ENCODE measurements around the gene RIN3. TPM values are rescaled to one million over a fixed set of nuclear protein-coding genes. Genes with fewer than 3 reads are reported as not detected.

RIN3 gene
- total RNA-seq, 2 experiments from 2014 or later = 76.1 to 122 TPM

DNA sequence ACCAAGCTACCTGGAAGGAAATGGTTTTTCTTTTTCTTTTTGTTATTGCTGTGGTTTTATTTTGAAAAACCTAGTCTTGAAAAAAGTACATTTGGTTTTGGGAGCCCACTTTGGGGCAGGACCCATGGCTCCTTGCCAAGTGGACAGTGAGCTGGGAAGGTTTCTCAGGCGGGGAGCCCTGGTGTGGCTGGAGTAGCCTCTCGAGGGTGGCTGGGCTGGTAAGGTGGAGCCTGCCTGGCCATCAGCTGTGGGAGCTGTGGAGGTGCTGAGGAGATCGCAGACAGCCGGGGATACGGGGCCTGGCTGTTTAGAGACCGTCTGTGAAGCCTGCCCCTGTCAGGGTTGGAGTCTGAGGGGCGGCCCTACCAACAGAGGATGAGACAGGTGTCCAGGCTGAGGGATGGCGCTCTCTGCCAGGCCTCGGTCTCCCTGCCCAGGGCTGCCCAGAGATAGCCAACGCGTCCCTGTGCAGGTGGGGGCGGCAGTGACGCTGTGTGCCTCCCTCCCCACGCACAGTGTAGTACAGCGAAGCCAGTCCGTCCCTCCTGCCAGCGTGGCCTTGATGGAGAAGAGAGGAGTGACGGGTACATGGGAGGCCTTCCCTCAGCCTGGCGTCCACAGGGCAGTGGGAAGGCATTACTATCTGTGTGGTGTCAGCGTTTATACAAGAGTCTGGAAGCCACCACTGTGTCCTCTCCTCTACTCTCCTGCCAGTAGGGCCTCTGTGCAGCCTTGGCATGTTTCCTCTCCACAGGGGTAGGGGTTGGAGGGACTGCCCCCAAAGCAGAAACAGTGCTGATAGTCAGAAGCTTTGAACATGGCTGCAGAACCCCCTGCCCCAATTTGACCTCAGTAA is 5.9 kb downstream of the RIN3 start:
- CTCF ChIA-PET = interaction anchor here (0.9 to 3.3 kb wide), 5 partner anchors 9 to 94 kb away, joined by 3 to 13 read pairs (median 3); no protein-coding TSS in a partner anchor
- Mint-ChIP-seq H3K27ac (peak overlapping the region; percentile 93), H3K36me3 (peaks cover 37% of the 10 kb centered on the region), H3K27me3 (no peaks in the 10 kb centered on the region), H3K4me1 (peaks cover 92% of the 10 kb centered on the region), H3K4me3 (peak overlapping the region; percentile 34), H3K9me3 (ENCODE audit: low read depth) (peaks cover 3% of the 10 kb centered on the region)
- DNase-seq (no peak), ATAC-seq (peak; percentile 40)

DNA sequence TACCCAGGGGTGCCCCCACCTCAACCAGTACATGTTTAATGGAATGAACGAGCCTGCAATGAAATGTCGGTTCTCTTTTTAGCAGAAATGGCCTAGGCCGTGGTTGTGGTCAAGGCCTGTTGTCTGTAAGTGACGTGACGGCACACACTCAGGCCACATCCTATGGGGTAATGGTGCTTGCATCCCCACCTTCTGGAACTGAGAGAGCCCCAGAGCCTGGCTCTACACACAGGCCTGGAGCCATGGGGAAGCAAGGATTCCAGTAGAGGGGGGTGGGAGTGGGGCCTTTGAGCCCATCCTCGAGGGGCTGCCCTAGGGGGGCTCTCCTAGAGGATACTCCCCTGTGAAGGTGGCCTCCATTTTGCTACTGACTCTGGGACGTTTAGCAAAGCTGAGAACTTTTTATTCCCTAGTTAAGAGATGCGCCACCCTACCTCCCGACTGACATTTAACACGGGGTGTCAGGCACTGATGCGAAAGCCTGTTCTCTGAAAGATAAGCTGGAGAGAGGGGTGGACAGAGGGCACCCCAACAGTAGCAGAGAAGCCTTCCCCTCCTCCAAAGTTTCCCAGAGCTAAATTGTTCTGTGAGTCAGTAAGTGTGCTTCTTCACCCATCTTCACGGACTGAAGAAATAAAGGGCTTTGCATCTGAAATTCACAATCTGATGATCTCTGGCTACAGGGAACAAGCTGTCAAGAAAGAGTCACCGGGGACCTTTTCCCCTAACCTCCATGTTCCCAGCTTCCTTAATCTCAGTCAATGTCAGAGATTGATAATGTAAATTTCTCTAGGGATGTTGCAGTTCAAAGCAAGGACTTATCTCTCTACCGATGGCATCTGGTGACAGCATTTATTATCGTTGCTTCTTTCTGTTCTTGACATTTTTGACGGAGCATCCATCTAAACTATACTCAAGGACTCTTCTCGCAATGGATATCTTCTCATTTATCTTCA is 6.8 kb downstream of the RIN3 start:
- peak overlapping the region; percentile 34 for H3K4me3 Mint-ChIP-seq

GRCh38 chr14:92521058-92521415 is 7.5 kb downstream of the RIN3 start:
- CTCF ChIA-PET = no interaction called here
- Mint-ChIP-seq H3K27me3 (no peaks in the 10 kb centered on the region), H3K9me3 (ENCODE audit: low read depth) (peaks cover 3% of the 10 kb centered on the region), H3K4me3 (no peak overlapping the region), H3K27ac (peak overlapping the region; percentile 48), H3K4me1 (peaks cover 91% of the 10 kb centered on the region), H3K36me3 (peaks cover 32% of the 10 kb centered on the region)
- DNase-seq = no peak
- no peak for ATAC-seq

More for the DNA sequence above, 6.8 kb downstream of the RIN3 start:
- CTCF ChIA-PET = interaction anchor here (0.9 to 1.6 kb wide), 2 partner anchors 10 to 13 kb away, joined by 3 to 4 read pairs; no protein-coding TSS in a partner anchor
- Mint-ChIP-seq H3K36me3 (peaks cover 35% of the 10 kb centered on the region), H3K27ac (peak overlapping the region; percentile 93), H3K27me3 (no peaks in the 10 kb centered on the region), H3K4me1 (peaks cover 97% of the 10 kb centered on the region), H3K9me3 (ENCODE audit: low read depth) (peaks cover 3% of the 10 kb centered on the region)
- peak; percentile 87 for DNase-seq
- peak; percentile 63 for ATAC-seq

DNA sequence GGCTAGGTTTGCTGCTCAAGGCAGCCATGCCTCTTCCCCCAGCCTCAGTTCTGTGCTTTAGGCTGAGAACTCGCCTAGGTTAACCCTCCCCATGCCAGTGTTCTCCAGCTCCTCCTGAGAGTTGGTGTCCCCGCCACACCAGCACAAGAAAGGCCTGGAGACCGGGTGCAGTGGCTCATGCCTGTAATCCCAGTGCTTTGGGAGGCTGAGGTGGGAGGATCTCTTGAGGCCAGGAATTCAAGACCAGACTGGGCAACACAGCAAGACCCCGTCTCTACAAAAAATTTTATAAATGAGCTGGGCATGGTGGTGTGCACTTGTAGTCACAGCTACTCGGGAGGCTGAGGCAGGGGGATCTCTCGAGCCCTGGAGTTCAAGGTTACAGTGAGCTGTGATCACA is 10.2 kb downstream of the RIN3 start:
- CTCF ChIA-PET = interaction anchor here (1.3 to 1.4 kb wide), 4 partner anchors 11 to 389 kb away, joined by 3 to 4 read pairs (median 3); no protein-coding TSS in a partner anchor
- Mint-ChIP-seq H3K27me3 (no peaks in the 10 kb centered on the region), H3K27ac (peak overlapping the region; percentile 68), H3K4me3 (no peak overlapping the region), H3K9me3 (ENCODE audit: low read depth) (peaks cover 3% of the 10 kb centered on the region), H3K4me1 (peaks cover 80% of the 10 kb centered on the region), H3K36me3 (peaks cover 34% of the 10 kb centered on the region)
- ATAC-seq (no peak), DNase-seq (no peak)

GRCh38 chr14:92524602-92525185 is 11.1 kb downstream of the RIN3 start:
- ATAC-seq = peak; percentile 11
- Mint-ChIP-seq H3K9me3 (ENCODE audit: low read depth) (peaks cover 3% of the 10 kb centered on the region), H3K36me3 (peaks cover 38% of the 10 kb centered on the region), H3K27ac (peak overlapping the region; percentile 68), H3K4me1 (peaks cover 77% of the 10 kb centered on the region), H3K27me3 (no peaks in the 10 kb centered on the region), H3K4me3 (no peak overlapping the region)
- CTCF ChIA-PET = interaction anchor here (1.3 kb wide), 2 partner anchors 10 to 46 kb away, joined by 3 to 4 read pairs; no protein-coding TSS in a partner anchor
- no peak for DNase-seq

DNA sequence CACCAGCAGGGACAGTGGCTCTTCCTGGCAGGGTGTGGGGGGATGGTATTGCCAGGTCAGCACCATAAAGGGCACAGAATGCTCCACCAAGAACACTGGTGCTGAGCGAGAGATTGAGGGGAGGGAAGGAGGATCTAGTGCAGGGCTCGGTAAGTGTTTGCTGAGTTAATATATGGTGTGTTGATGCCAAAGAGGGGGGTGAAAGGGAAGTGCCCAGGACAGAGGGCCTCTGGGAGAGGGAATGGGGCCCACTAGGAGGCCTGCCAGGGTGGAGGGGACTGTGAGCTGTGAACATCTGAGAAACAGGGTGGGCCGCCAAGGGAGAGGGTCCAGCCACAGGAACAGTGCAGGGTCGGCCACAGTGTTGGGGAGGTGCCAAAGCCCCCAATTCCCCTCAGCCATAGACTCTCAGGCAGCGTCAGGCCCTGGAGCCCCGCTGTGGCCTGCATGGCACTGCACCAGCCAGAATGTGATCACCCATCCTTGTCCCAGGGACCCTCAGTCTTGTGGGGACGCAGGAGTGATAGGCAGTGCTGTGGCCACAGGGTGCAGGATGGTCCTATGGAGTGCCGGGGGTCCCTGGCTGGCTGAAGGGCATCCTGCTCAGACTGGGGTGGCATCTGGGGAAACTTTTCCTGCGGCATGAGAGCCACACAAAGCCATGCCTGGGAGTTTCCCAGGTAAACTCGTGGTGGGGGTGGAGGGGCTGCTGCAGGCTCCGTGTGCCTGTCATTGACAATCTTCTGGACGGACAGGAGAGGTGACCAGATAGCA is 11.9 kb downstream of the RIN3 start:
- H3K9me3 Mint-ChIP-seq (ENCODE audit: low read depth) = peaks cover 3% of the 10 kb centered on the region
- no peak overlapping the region for H3K27ac Mint-ChIP-seq
- no peak for DNase-seq
- peaks cover 39% of the 10 kb centered on the region for H3K36me3 Mint-ChIP-seq
- CTCF ChIA-PET = interaction anchor here (1.4 kb wide), 1 partner anchor 9 kb away, joined by 5 read pairs; no protein-coding TSS in a partner anchor
- no peak overlapping the region for H3K4me3 Mint-ChIP-seq
- ATAC-seq = no peak
- peaks cover 77% of the 10 kb centered on the region for H3K4me1 Mint-ChIP-seq
- no peaks in the 10 kb centered on the region for H3K27me3 Mint-ChIP-seq

GRCh38 chr14:92527721-92528120 is 14.1 kb downstream of the RIN3 start:
- DNase-seq = no peak
- CTCF ChIA-PET = interaction anchor here (0.5 kb wide), 1 partner anchor 153 kb away, joined by 3 read pairs; no protein-coding TSS in a partner anchor
- no peak overlapping the region for H3K4me3 Mint-ChIP-seq
- H3K27ac Mint-ChIP-seq = peak overlapping the region; percentile 10
- no peaks in the 10 kb centered on the region for H3K27me3 Mint-ChIP-seq
- H3K4me1 Mint-ChIP-seq = peaks cover 77% of the 10 kb centered on the region
- no peak for ATAC-seq
- peaks cover 25% of the 10 kb centered on the region for H3K36me3 Mint-ChIP-seq
- H3K9me3 Mint-ChIP-seq (ENCODE audit: low read depth) = no peaks in the 10 kb centered on the region

DNA sequence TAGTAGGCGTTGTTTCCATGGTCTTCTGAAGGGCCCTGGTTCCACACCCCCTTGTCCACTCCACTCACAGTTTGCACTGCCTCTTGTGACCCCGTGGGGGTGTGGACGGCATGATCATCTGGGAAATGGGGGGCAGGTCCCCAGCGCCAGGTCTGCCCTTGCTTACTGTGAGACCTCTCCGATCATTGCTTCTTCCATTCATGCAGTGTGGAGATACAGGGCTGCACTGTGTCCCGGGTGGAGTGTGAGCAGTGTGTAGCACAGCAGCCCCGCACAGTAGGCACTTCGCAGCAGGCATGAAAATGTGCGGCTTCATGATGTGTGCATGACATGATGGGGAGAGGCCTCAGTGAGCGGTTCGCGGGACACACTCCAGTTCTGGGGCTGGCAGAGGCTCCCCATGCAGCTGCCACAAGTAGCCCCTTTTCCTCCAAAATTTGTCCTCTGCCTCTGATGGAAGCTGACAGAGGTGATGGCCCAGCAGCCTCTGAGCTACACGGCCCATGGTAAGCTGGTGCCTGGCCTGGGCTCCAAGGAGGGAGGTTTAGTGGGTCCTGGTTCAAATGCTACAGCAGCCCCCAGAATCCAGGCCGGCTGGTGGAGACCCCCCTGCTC is 15.0 kb downstream of the RIN3 start:
- Mint-ChIP-seq H3K4me1 (peaks cover 80% of the 10 kb centered on the region), H3K4me3 (no peak overlapping the region), H3K27ac (peak overlapping the region; percentile 56), H3K9me3 (ENCODE audit: low read depth) (no peaks in the 10 kb centered on the region), H3K36me3 (peaks cover 32% of the 10 kb centered on the region), H3K27me3 (no peaks in the 10 kb centered on the region)
- no peak for DNase-seq
- CTCF ChIA-PET = interaction anchor here (1.4 kb wide), 1 partner anchor 9 kb away, joined by 3 read pairs; no protein-coding TSS in a partner anchor
- no peak for ATAC-seq

- no peak for DNase-seq
- no peaks in the 10 kb centered on the region for H3K9me3 Mint-ChIP-seq (ENCODE audit: low read depth)
- peaks cover 73% of the 10 kb centered on the region for H3K4me1 Mint-ChIP-seq
- H3K27ac Mint-ChIP-seq = peak overlapping the region; percentile 97
- CTCF ChIA-PET = no interaction called here
- H3K4me3 Mint-ChIP-seq = peak overlapping the region; percentile 19
- peaks cover 31% of the 10 kb centered on the region for H3K36me3 Mint-ChIP-seq
- no peaks in the 10 kb centered on the region for H3K27me3 Mint-ChIP-seq
- no peak for ATAC-seq
These were observed 16.3 kb downstream of the RIN3 start for GRCh38 chr14:92529903-92530302.

- Mint-ChIP-seq H3K27ac (peak overlapping the region; percentile 97), H3K36me3 (peaks cover 33% of the 10 kb centered on the region), H3K4me1 (peaks cover 80% of the 10 kb centered on the region), H3K4me3 (peak overlapping the region; percentile 49), H3K9me3 (ENCODE audit: low read depth) (no peaks in the 10 kb centered on the region), H3K27me3 (no peaks in the 10 kb centered on the region)
- DNase-seq (peak; percentile 95), ATAC-seq (peak; percentile 87)
- CTCF ChIA-PET = interaction anchor here (0.6 to 1.7 kb wide), 4 partner anchors 9 to 425 kb away, joined by 3 to 13 read pairs (median 4); partner anchors contain the start of gene ATXN3
These were observed 17.7 kb downstream of the RIN3 start for GRCh38 chr14:92531106-92531873.

- ATAC-seq = no peak
- Mint-ChIP-seq H3K4me3 (no peak overlapping the region), H3K27ac (peak overlapping the region; percentile 97)
These were observed 19.0 kb downstream of the RIN3 start for GRCh38 chr14:92532490-92533163.

More at GRCh38 chr14:92532490-92533163, 19.0 kb downstream of the RIN3 start:
- no peaks in the 10 kb centered on the region for H3K27me3 Mint-ChIP-seq
- H3K36me3 Mint-ChIP-seq = peaks cover 28% of the 10 kb centered on the region
- H3K9me3 Mint-ChIP-seq (ENCODE audit: low read depth) = no peaks in the 10 kb centered on the region
- H3K4me1 Mint-ChIP-seq = peaks cover 77% of the 10 kb centered on the region
- DNase-seq = no peak
- CTCF ChIA-PET = interaction anchor here (0.8 to 1.6 kb wide), 8 partner anchors 10 to 426 kb away, joined by 3 to 6 read pairs (median 4); partner anchors contain the start of gene ATXN3
